Natural killer cell (primary cell): ENCODE results near the gene ABCA4. TPM values are rescaled to one million over a fixed set of nuclear protein-coding genes. Genes with fewer than 3 reads are reported as not detected.

ENCODE experiments used
- ATAC-seq, 3 donors: fragments of 150-1000 bp in 2 of 3; fragments of 200-7000 bp in 1 of 3; cut with Tn5 transposase; 1 replicate in 1 of 3; 2 replicates in 2 of 3; pipeline ENCODE4 v1.10.0; 2021; ENCODE audit warnings: mild to moderate bottlenecking in 2 of 3, moderate library complexity in 2 of 3
- DNase-seq, 2 donors: peaks; one replicate each; pipeline versions ENCODE4 v3.0.0 to v3.0.0-alpha.2; 2013 to 2021; ENCODE audit warnings: mixed read lengths in 1 of 2
- H3K27ac ChIP-seq: one replicate; pipeline ENCODE4 v1.5.1; 2013; ENCODE audit warnings: mild to moderate bottlenecking, low read length
- H3K27me3 ChIP-seq: one replicate; pipeline ENCODE4 v1.6.1; 2013; ENCODE audit warnings: low read length; ENCODE audit not compliant: control insufficient read depth, insufficient read depth
- H3K36me3 ChIP-seq: one replicate; pipeline ENCODE4 v1.6.1; 2013; ENCODE audit warnings: low read length; ENCODE audit not compliant: control insufficient read depth, insufficient read depth
- H3K4me1 ChIP-seq: one replicate; pipeline ENCODE4 v1.6.1; 2013; ENCODE audit warnings: low read length; ENCODE audit not compliant: control insufficient read depth, insufficient read depth
- H3K4me3 ChIP-seq: one replicate; pipeline ENCODE4 v1.5.1; 2013; ENCODE audit warnings: low read length
- H3K9me3 ChIP-seq: one replicate; pipeline ENCODE4 v1.6.1; 2013; ENCODE audit warnings: low read length; ENCODE audit not compliant: control insufficient read depth, insufficient read depth
- H3K27ac Mint-ChIP-seq, 2 donors: one replicate each; pipeline ENCODE4 v1.8.0; 2022; ENCODE audit warnings: mild to moderate bottlenecking in 2 of 2, mixed read lengths in 2 of 2, moderate library complexity in 1 of 2
- H3K27me3 Mint-ChIP-seq, 2 donors: one replicate each; pipeline ENCODE4 v1.8.0; 2022; ENCODE audit warnings: low read depth in 2 of 2, mixed read lengths in 2 of 2
- H3K36me3 Mint-ChIP-seq: one replicate; pipeline ENCODE4 v1.8.0; 2022; ENCODE audit warnings: mixed read lengths
- H3K4me1 Mint-ChIP-seq, 2 donors: one replicate each; pipeline ENCODE4 v1.8.0; 2022; ENCODE audit warnings: mixed read lengths in 2 of 2
- H3K4me3 Mint-ChIP-seq: one replicate; pipeline ENCODE4 v1.8.0; 2022; ENCODE audit warnings: mild to moderate bottlenecking, moderate library complexity, mixed read lengths
- H3K9me3 Mint-ChIP-seq, 2 donors: one replicate each; pipeline ENCODE4 v1.8.0; 2022; ENCODE audit warnings: mixed read lengths in 2 of 2
- CTCF ChIP-seq: fragments of 200-600 bp; IDR thresholded peaks from one replicate; pipeline ENCODE4 v1.8.0; 2022; ENCODE audit warnings: antibody characterized with exemption
- WGBS: methylation state at CpG from one replicate; pipeline ENCODE4 v1.1.7; 2013; ENCODE audit warnings: missing lambda C conversion rate; ENCODE audit not compliant: insufficient coverage; 5-methylcytosine and 5-hydroxymethylcytosine counted together
- intact Hi-C: fragments of 100-400 bp; cut with micrococcal nuclease; formaldehyde crosslinking; loops from one replicate; pipeline ENCODE4 v1.14.2; 2022
- total RNA-seq, 4 donors: library from RNA; stranded (reverse); fragments of 120-200 nt in 1 of 4; gene quantifications; one replicate each; pipeline versions ENCODE4 v1.2.3 to v1.2.4, GENCODE V29; 2013 to 2022

ABCA4 gene
- total RNA-seq, 3 donors from 2014 or later (not counting 1 experiment from before 2014, with no cell fraction given) = 0.48 TPM; not detected in 2

GRCh38 chr1:93976291-93976690 is 144.7 kb downstream of the ABCA4 start:
- H3K27ac ChIP-seq = no peak overlapping the region
- H3K36me3 ChIP-seq = no peaks in the 10 kb centered on the region
- no peak for ATAC-seq
- 70% methylated on average over 2 of the region's 2 CpGs for WGBS
- no peak for TF ChIP-seq CTCF
- Mint-ChIP-seq H3K36me3 (no peaks in the 10 kb centered on the region), H3K4me3 (no peak overlapping the region), H3K27ac (no peak overlapping the region), H3K9me3 (no peaks in the 10 kb centered on the region), H3K27me3 (no peaks in the 10 kb centered on the region), H3K4me1 (peaks cover 0 to 5% of the 10 kb centered on the region in 2 donors)
- intact Hi-C loops = no loop called here
- no peak overlapping the region for H3K4me3 ChIP-seq
- no peaks in the 10 kb centered on the region for H3K4me1 ChIP-seq
- H3K27me3 ChIP-seq = no peaks in the 10 kb centered on the region
- no peaks in the 10 kb centered on the region for H3K9me3 ChIP-seq
- no peak for DNase-seq

GRCh38 chr1:93972341-93972740 is 148.6 kb downstream of the ABCA4 start:
- intact Hi-C loops = no loop called here
- no peak overlapping the region for H3K4me3 Mint-ChIP-seq

GRCh38 chr1:93969887-93970286 is 151.1 kb downstream of the ABCA4 start:
- no peak for DNase-seq
- no peak overlapping the region for H3K27ac ChIP-seq
- Mint-ChIP-seq H3K27ac (no peak overlapping the region), H3K4me3 (no peak overlapping the region), H3K36me3 (no peaks in the 10 kb centered on the region), H3K9me3 (no peaks in the 10 kb centered on the region), H3K27me3 (no peaks in the 10 kb centered on the region), H3K4me1 (peaks cover 0 to 5% of the 10 kb centered on the region in 2 donors)
- ATAC-seq = no peak
- intact Hi-C loops = no loop called here
- WGBS = 79% methylated on average over 3 of the region's 3 CpGs
- H3K4me3 ChIP-seq = no peak overlapping the region
- no peaks in the 10 kb centered on the region for H3K36me3 ChIP-seq
- H3K27me3 ChIP-seq = no peaks in the 10 kb centered on the region
- H3K4me1 ChIP-seq = no peaks in the 10 kb centered on the region
- no peaks in the 10 kb centered on the region for H3K9me3 ChIP-seq
- TF ChIP-seq CTCF = no peak

More at GRCh38 chr1:93972341-93972740, 148.6 kb downstream of the ABCA4 start:
- no peak overlapping the region for H3K4me3 ChIP-seq
- Mint-ChIP-seq H3K4me1 (peaks cover 0 to 5% of the 10 kb centered on the region in 2 donors), H3K9me3 (no peaks in the 10 kb centered on the region), H3K36me3 (no peaks in the 10 kb centered on the region), H3K27ac (no peak overlapping the region), H3K27me3 (no peaks in the 10 kb centered on the region)
- TF ChIP-seq CTCF = no peak
- H3K4me1 ChIP-seq = no peaks in the 10 kb centered on the region
- no peaks in the 10 kb centered on the region for H3K9me3 ChIP-seq
- no peaks in the 10 kb centered on the region for H3K36me3 ChIP-seq
- no peak overlapping the region for H3K27ac ChIP-seq
- ATAC-seq = no peak
- no peak for DNase-seq
- 67% methylated on average over 1 of the region's 2 CpGs for WGBS
- no peaks in the 10 kb centered on the region for H3K27me3 ChIP-seq

GRCh38 chr1:93969371-93969770 is 151.6 kb downstream of the ABCA4 start:
- DNase-seq = no peak
- no peak for TF ChIP-seq CTCF
- Histone ChIP-seq H3K9me3 (no peaks in the 10 kb centered on the region), H3K27ac (no peak overlapping the region), H3K36me3 (no peaks in the 10 kb centered on the region), H3K27me3 (no peaks in the 10 kb centered on the region), H3K4me3 (no peak overlapping the region), H3K4me1 (no peaks in the 10 kb centered on the region)
- H3K27me3 Mint-ChIP-seq = no peaks in the 10 kb centered on the region
- H3K27ac Mint-ChIP-seq = no peak overlapping the region
- peaks cover 0 to 5% of the 10 kb centered on the region in 2 donors for H3K4me1 Mint-ChIP-seq
- H3K36me3 Mint-ChIP-seq = no peaks in the 10 kb centered on the region
- no peak for ATAC-seq
- H3K9me3 Mint-ChIP-seq = no peaks in the 10 kb centered on the region
- intact Hi-C loops = no loop called here
- no peak overlapping the region for H3K4me3 Mint-ChIP-seq
- 70% methylated on average over 2 of the region's 2 CpGs for WGBS
